Caco-2 (cell line): ENCODE measurements around the gene PELI2. TPM values are rescaled to one million over a fixed set of nuclear protein-coding genes. Genes with fewer than 3 reads are reported as not detected.

ENCODE experiments used
- BruUV-seq: library from RNA; stranded (reverse); fragments of 400-500 nt; replicated peaks from 2 replicates; lab custom pipeline; 2021; lab: Mats Ljungman, UMichigan
- CTCF ChIA-PET: fragments of 300-600 bp; sonication (Branson Sonifier 250); formaldehyde crosslinking; loops from one replicate; lab custom pipeline; 2022; ENCODE audit warnings: antibody characterized with exemption; lab: Charles Lee
- POLR2A ChIA-PET: fragments of 300-600 bp; sonication (Branson Sonifier 250); formaldehyde crosslinking; loops from one replicate; lab custom pipeline; 2022; ENCODE audit warnings: antibody characterized with exemption; lab: Charles Lee
- DNase-seq, 2 experiments: peaks; one replicate each; pipeline versions ENCODE4 v3.0.0 to v3.0.0-alpha.2; 2020 to 2022
- H3K27me3 ChIP-seq: replicated peaks from 2 replicates; pipeline ENCODE4 v1.6.0; 2011; ENCODE audit warnings: low read length; ENCODE audit not compliant: control insufficient read depth, insufficient read depth
- H3K36me3 ChIP-seq: 2 replicates; pipeline ENCODE4 v1.5.1; 2011; ENCODE audit warnings: low read length; ENCODE audit not compliant: control insufficient read depth, insufficient read depth
- H3K4me1 ChIP-seq: fragments of 250-450 bp; sonication (Bioruptor Pico); 2 replicates; pipeline ENCODE4 v1.5.1; 2020; ENCODE audit warnings: mild to moderate bottlenecking
- H3K4me3 ChIP-seq: 2 replicates; pipeline ENCODE4 v1.5.1; 2011; ENCODE audit warnings: low read depth, mild to moderate bottlenecking, control low read depth, low read length
- H3K9me3 ChIP-seq: fragments of 250-450 bp; sonication (Bioruptor Pico); 2 replicates; pipeline ENCODE4 v1.5.1; 2020; ENCODE audit warnings: mild to moderate bottlenecking, moderate library complexity
- H3K27ac Mint-ChIP-seq: one replicate; pipeline ENCODE4 v1.8.0; 2022; ENCODE audit warnings: mixed read lengths; ENCODE audit not compliant: unreplicated experiment
- H3K27me3 Mint-ChIP-seq: one replicate; pipeline ENCODE4 v1.8.0; 2022; ENCODE audit warnings: mixed read lengths; ENCODE audit not compliant: insufficient read depth, unreplicated experiment
- H3K36me3 Mint-ChIP-seq: one replicate; pipeline ENCODE4 v1.8.0; 2022; ENCODE audit warnings: mild to moderate bottlenecking, mixed read lengths; ENCODE audit not compliant: insufficient read depth, unreplicated experiment
- H3K4me1 Mint-ChIP-seq: one replicate; pipeline ENCODE4 v1.8.0; 2022; ENCODE audit warnings: low read depth, mixed read lengths; ENCODE audit not compliant: unreplicated experiment
- H3K4me3 Mint-ChIP-seq: one replicate; pipeline ENCODE4 v1.8.0; 2022; ENCODE audit warnings: mild to moderate bottlenecking, moderate library complexity, mixed read lengths; ENCODE audit not compliant: unreplicated experiment
- H3K9me3 Mint-ChIP-seq: one replicate; pipeline ENCODE4 v1.8.0; 2022; ENCODE audit warnings: mixed read lengths; ENCODE audit not compliant: unreplicated experiment
- CTCF ChIP-seq, 2 experiments: fragments of 200-600 bp in 1 of 2; IDR thresholded peaks; 1 replicate in 1 of 2; 2 replicates in 1 of 2; pipeline versions ENCODE4 v1.5.1 to v1.8.0; 2011 to 2022; ENCODE audit warnings: antibody characterized with exemption in 1 of 2, control low read depth in 1 of 2, inconsistent platforms in 1 of 2, low read depth in 1 of 2, low read length in 1 of 2, mild to moderate bottlenecking in 1 of 2, moderate library complexity in 1 of 2; ENCODE audit not compliant: insufficient read depth in 1 of 2, severe bottlenecking in 1 of 2, unreplicated experiment in 1 of 2
- intact Hi-C: fragments of 100-400 bp; cut with micrococcal nuclease; formaldehyde crosslinking; loops from one replicate; pipeline ENCODE4 v1.10.0; 2022; ENCODE audit not compliant: unreplicated experiment
- total RNA-seq: library from RNA; stranded (reverse); gene quantifications from 2 replicates; pipeline ENCODE4 v1.2.3, GENCODE V29; 2022

The PELI2 gene
- total RNA-seq, 1 experiment from 2014 or later, result 8.5 TPM

GRCh38 chr14:56195223-56195622 lies 77.0 kb downstream of the PELI2 start:
- Histone ChIP-seq H3K4me3 (no peak overlapping the region), H3K4me1 (no peaks in the 10 kb centered on the region), H3K9me3 (no peaks in the 10 kb centered on the region), H3K36me3 (no peaks in the 10 kb centered on the region), H3K27me3 (no peaks in the 10 kb centered on the region; the same call in 1 of the 2 replicates)
- no peaks in the 10 kb centered on the region for H3K36me3 Mint-ChIP-seq
- no peak for TF ChIP-seq CTCF (IDR thresholded peaks at IDR 0.05; ENCODE audit: insufficient read depth in 1 of 2, low read depth in 1 of 2, low read length in 1 of 2, severe bottlenecking in 1 of 2, unreplicated experiment in 1 of 2)
- no peaks in the 10 kb centered on the region for H3K9me3 Mint-ChIP-seq
- no peak for DNase-seq
- intact Hi-C loops, result no loop called here
- H3K4me1 Mint-ChIP-seq, result no peaks in the 10 kb centered on the region
- CTCF ChIA-PET, result no interaction called here
- no peak overlapping the region for H3K4me3 Mint-ChIP-seq
- BruUV-seq, result no TSS peak
- POLR2A ChIA-PET, result no interaction called here
- no peak overlapping the region for H3K27ac Mint-ChIP-seq
- no peaks in the 10 kb centered on the region for H3K27me3 Mint-ChIP-seq

GRCh38 chr14:56195704-56196103 lies 77.5 kb downstream of the PELI2 start:
- BruUV-seq, result no TSS peak
- DNase-seq, result no peak
- Mint-ChIP-seq H3K4me1 (no peaks in the 10 kb centered on the region), H3K27me3 (no peaks in the 10 kb centered on the region), H3K27ac (no peak overlapping the region), H3K36me3 (no peaks in the 10 kb centered on the region), H3K4me3 (no peak overlapping the region), H3K9me3 (no peaks in the 10 kb centered on the region)
- CTCF ChIA-PET, result no interaction called here
- POLR2A ChIA-PET, result no interaction called here
- Histone ChIP-seq H3K36me3 (no peaks in the 10 kb centered on the region), H3K27me3 (no peaks in the 10 kb centered on the region; the same call in 1 of the 2 replicates), H3K4me1 (no peaks in the 10 kb centered on the region), H3K4me3 (no peak overlapping the region), H3K9me3 (no peaks in the 10 kb centered on the region)
- TF ChIP-seq CTCF (IDR thresholded peaks at IDR 0.05; ENCODE audit: insufficient read depth in 1 of 2, low read depth in 1 of 2, low read length in 1 of 2, severe bottlenecking in 1 of 2, unreplicated experiment in 1 of 2), result no peak
- intact Hi-C loops, result no loop called here

GRCh38 chr14:56196274-56196673 lies 78.1 kb downstream of the PELI2 start:
- H3K9me3 Mint-ChIP-seq, result no peaks in the 10 kb centered on the region
- CTCF ChIA-PET, result no interaction called here
- no TSS peak for BruUV-seq

More at GRCh38 chr14:56196274-56196673, 78.1 kb downstream of the PELI2 start:
- H3K27ac Mint-ChIP-seq, result no peak overlapping the region
- no peaks in the 10 kb centered on the region for H3K27me3 Mint-ChIP-seq
- H3K9me3 ChIP-seq, result no peaks in the 10 kb centered on the region
- H3K4me3 Mint-ChIP-seq, result no peak overlapping the region
- POLR2A ChIA-PET, result no interaction called here
- H3K36me3 Mint-ChIP-seq, result no peaks in the 10 kb centered on the region
- no peak for TF ChIP-seq CTCF (IDR thresholded peaks at IDR 0.05; ENCODE audit: insufficient read depth in 1 of 2, low read depth in 1 of 2, low read length in 1 of 2, severe bottlenecking in 1 of 2, unreplicated experiment in 1 of 2)
- H3K4me1 ChIP-seq, result no peaks in the 10 kb centered on the region
- no peak for DNase-seq
- intact Hi-C loops, result no loop called here
- no peaks in the 10 kb centered on the region; the same call in 1 of the 2 replicates for H3K27me3 ChIP-seq
- H3K36me3 ChIP-seq, result no peaks in the 10 kb centered on the region
- H3K4me3 ChIP-seq, result no peak overlapping the region
- no peaks in the 10 kb centered on the region for H3K4me1 Mint-ChIP-seq
